Uterus (tissue), 4 donors: ENCODE data around the gene CCND3. TPM values are rescaled to one million over a fixed set of nuclear protein-coding genes. Genes with fewer than 3 reads are reported as not detected.

Experiments used
- DNase-seq, 2 donors: peaks; one replicate each; pipeline ENCODE4 v3.0.0-alpha.2; 2019 to 2020
- H3K27ac ChIP-seq, 2 donors: fragments of 200-600 bp; sonication (generic); 1 replicate in 1 of 2; 2 replicates in 1 of 2; pipeline ENCODE4 v1.5.1; 2016 to 2018
- H3K27me3 ChIP-seq, 2 donors: fragments of 200-600 bp; sonication (generic); one replicate each; pipeline ENCODE4 v1.5.1; 2018 to 2019; ENCODE audit warnings: control low read depth in 1 of 2
- H3K36me3 ChIP-seq, 2 donors: fragments of 200-600 bp; sonication (generic); one replicate each; pipeline ENCODE4 v1.5.1; 2019; ENCODE audit warnings: control low read depth in 1 of 2
- H3K4me1 ChIP-seq, 2 donors: fragments of 200-600 bp; sonication (generic); one replicate each; pipeline ENCODE4 v1.5.1; 2018 to 2019; ENCODE audit warnings: control low read depth in 1 of 2
- H3K4me3 ChIP-seq, 2 donors: fragments of 200-600 bp; sonication (generic); 1 replicate in 1 of 2; 2 replicates in 1 of 2; pipeline ENCODE4 v1.5.1; 2018 to 2019; ENCODE audit warnings: mild to moderate bottlenecking in 1 of 2
- H3K9me3 ChIP-seq, 2 donors: fragments of 200-600 bp; sonication (generic); one replicate each; pipeline ENCODE4 v1.5.1; 2019; ENCODE audit warnings: control low read depth in 1 of 2
- CTCF ChIP-seq, 4 experiments: fragments of 200-600 bp in 2 of 4; fragments of 450-650 bp in 2 of 4; sonication (generic) in 2 of 4; IDR thresholded peaks; one replicate each; pipeline ENCODE4 v1.5.1; 2016 to 2019; ENCODE audit warnings: antibody characterized with exemption in 4 of 4, mild to moderate bottlenecking in 2 of 4, moderate library complexity in 1 of 4
- POLR2A ChIP-seq, 2 donors: fragments of 450-650 bp; IDR thresholded peaks; one replicate each; pipeline ENCODE4 v1.6.1; 2016; ENCODE audit warnings: antibody characterized with exemption in 2 of 2, mild to moderate bottlenecking in 1 of 2, moderate library complexity in 1 of 2
- intact Hi-C: fragments of 100-400 bp; cut with DNase I; formaldehyde crosslinking; loops from one replicate; pipeline ENCODE4 v1.15.1; 2023; ENCODE audit warnings: low total_unique reads
- total RNA-seq, 4 donors: library from RNA; depleted of rRNA in 3 of 4; stranded (reverse); fragments of >200 nt in 3 of 4; gene quantifications; one replicate each; pipeline versions ENCODE4 v1.1.0 to v1.2.4, GENCODE V29; 2014 to 2023
- donor health status: DM: yes; HTN: yes; CAD: no.

CCND3 gene
- 100 to 1,000 TPM in 1 of 4 donors, 10 to 100 TPM in 3; 28.8 to 101 (median 74.3) TPM for total RNA-seq

GRCh38 chr6:41941280-41942066 lies at the start of gene CCND3:
TSS of gene CCND3 (minus strand) at chr6:41941808. CDS start at chr6:41941649, 159 bp downstream.
- Histone ChIP-seq H3K27ac (peak within 1 kb of the TSS; percentile 66 to 85), H3K36me3 (no peaks in the 10 kb centered on the region), H3K4me3 (peak within 1 kb of the TSS; percentile 50 to 73), H3K4me1 (peaks cover 10 to 24% of the 10 kb centered on the region in 2 donors), H3K27me3 (no peaks in the 10 kb centered on the region), H3K9me3 (no peaks in the 10 kb centered on the region)
- TF ChIP-seq POLR2A (IDR thresholded peaks at IDR 0.05) (peak; percentile 22 to 64), CTCF (IDR thresholded peaks at IDR 0.05) (peak in 1 of 4 experiments; percentile 3)
- intact Hi-C loops = no loop called here
- DNase-seq = peak; percentile 88 to 92

- Histone ChIP-seq H3K9me3 (no peaks in the 10 kb centered on the region), H3K4me3 (no peak overlapping the region), H3K27me3 (no peaks in the 10 kb centered on the region), H3K27ac (no peak overlapping the region), H3K36me3 (no peaks in the 10 kb centered on the region), H3K4me1 (no peaks in the 10 kb centered on the region)
- intact Hi-C loops = no loop called here
- TF ChIP-seq CTCF (IDR thresholded peaks at IDR 0.05) = no peak
- no peak for TF ChIP-seq POLR2A (IDR thresholded peaks at IDR 0.05)
- no peak for DNase-seq
Measured at GRCh38 chr6:41986339-41986738, 44.7 kb upstream of the CCND3 start.

DNA sequence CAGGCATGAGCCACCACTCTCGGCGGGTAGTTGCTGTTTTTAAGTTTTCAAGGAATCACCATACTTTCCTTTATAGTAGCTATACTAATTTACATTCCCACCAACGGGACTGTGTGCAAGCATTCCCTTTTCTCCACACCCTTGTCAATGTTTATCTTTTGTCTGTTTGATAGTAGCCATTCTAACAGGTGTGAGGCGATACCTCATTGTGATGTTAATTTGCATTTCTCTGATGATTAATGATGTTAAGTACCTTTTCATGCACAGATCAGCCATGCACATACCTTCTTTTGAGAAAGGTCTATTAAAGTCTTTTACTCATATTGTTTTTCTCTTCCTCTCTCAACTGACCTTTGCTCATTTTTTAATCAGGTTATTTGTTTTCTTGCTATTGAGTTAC lies 43.0 kb upstream of the CCND3 start:
- H3K36me3 ChIP-seq = no peaks in the 10 kb centered on the region
- intact Hi-C loops = no loop called here
- H3K27ac ChIP-seq = no peak overlapping the region
- TF ChIP-seq CTCF (IDR thresholded peaks at IDR 0.05) = no peak
- no peak for TF ChIP-seq POLR2A (IDR thresholded peaks at IDR 0.05)
- no peaks in the 10 kb centered on the region for H3K4me1 ChIP-seq
- no peak overlapping the region for H3K4me3 ChIP-seq
- DNase-seq = no peak
- H3K9me3 ChIP-seq = no peaks in the 10 kb centered on the region
- H3K27me3 ChIP-seq = no peaks in the 10 kb centered on the region

DNA sequence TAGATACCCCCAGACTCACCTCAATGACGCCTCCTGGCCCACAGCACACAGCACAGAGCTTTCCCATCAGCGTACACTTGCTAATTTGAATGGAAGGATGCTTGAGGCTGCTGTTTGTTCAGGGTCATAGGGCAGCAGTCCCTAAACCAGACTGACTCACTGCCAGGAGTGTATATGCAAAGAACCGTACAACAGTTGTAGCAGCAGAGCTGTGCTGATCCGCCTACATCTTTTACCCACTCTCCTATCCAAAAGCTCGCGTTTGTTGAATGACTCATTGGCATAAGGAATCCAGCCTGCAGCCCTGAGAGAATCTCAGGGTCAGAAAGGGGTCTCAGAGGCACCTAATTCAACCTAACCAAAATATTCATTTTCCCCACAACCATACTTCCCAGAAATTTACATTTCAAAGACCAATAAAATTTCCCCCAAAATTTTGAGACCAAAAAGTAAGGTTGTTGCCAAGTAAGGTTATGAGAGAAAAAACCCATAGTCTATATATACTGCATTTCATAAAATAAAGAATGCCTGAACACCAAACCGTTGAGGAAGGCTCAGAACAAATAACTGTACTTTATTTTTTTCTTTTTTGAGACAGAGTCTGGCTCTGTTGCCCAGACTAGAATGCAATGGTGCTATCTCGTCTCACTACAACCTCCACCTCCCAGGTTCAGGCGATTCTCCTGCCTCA lies 35.3 kb upstream of the CCND3 start:
- Histone ChIP-seq H3K27ac (no peak overlapping the region), H3K4me3 (no peak overlapping the region), H3K9me3 (no peaks in the 10 kb centered on the region), H3K27me3 (no peaks in the 10 kb centered on the region), H3K36me3 (no peaks in the 10 kb centered on the region), H3K4me1 (no peaks in the 10 kb centered on the region)
- TF ChIP-seq CTCF (IDR thresholded peaks at IDR 0.05) = no peak
- TF ChIP-seq POLR2A (IDR thresholded peaks at IDR 0.05) = no peak
- intact Hi-C loops = no loop called here
- no peak for DNase-seq

DNA sequence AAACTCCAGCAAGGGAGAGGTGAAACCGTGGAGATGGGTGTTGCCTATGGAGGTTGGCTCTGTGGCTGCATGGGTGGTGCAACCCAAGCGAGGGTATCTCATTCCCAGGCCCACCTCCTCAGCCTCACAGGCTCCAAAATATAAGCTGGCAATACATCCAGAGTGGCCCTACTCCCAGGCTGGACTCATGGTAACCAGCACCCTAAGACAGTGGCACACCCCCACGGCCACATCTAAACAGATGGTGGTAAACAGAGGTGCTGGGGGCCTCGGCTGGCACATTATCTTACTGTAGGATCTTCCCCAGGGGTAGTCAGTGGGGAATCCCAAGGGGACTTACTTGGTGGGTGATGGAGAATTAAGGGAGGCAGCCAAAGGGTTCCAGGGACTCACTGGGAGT lies 33.7 kb upstream of the CCND3 start:
- intact Hi-C loops = no loop called here
- H3K27me3 ChIP-seq = no peaks in the 10 kb centered on the region
- no peaks in the 10 kb centered on the region for H3K4me1 ChIP-seq
- TF ChIP-seq CTCF (IDR thresholded peaks at IDR 0.05) = no peak
- TF ChIP-seq POLR2A (IDR thresholded peaks at IDR 0.05) = no peak
- H3K36me3 ChIP-seq = no peaks in the 10 kb centered on the region
- H3K27ac ChIP-seq = no peak overlapping the region
- DNase-seq = no peak
- no peaks in the 10 kb centered on the region for H3K9me3 ChIP-seq
- H3K4me3 ChIP-seq = no peak overlapping the region
